ENCODE data around the gene SSRP1. TPM values are rescaled to one million over a fixed set of nuclear protein-coding genes. Genes with fewer than 3 reads are reported as not detected.

The SSRP1 gene
- total and polyA plus RNA-seq, 3 experiments from 2014 or later, result 44.5 to 314 (median 308) TPM

DNA sequence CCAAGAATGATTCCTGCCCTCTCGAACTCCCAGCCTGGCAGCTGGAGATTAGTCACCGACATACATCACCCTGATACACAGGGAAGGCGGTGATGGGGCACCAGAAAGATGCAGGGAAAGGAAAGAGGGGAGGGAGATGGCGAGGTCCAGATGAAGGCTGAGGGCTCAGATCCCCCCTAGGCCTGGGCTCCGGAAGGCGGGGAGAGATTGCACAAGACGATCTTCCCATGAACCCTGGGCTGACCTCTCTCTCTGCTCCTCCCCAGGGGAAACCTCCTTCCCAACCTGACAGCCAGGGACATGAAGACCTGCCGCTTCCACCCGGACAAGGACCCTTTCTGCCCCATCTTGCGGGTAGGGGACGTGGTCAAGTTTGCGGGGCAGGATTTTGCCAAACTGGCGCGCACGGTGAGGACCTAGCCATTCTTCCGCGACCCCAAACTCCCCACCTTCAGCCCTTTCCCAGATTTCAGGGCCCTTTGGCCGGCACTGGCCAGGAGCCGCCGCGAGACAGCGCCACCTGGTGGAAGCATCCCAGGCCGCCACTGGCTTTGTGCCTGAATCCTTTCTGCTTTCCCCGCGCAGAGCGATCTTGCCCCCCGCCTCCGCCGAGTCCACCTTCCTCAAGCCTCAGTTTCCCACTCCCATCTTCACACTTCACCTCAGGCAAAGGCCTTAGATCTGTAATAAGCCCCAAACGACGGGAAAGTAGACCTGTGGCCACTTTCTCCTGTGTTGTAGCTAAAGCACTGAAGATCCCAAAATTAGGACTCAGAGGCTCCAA, 14.0 kb upstream of the SSRP1 start:
- no peaks in the 10 kb centered on the region for H3K4me1 ChIP-seq (ENCODE audit: insufficient read depth, low read length)
- H3K4me1 Mint-ChIP-seq, result peaks cover 0 to 5% (median 3%) of the 10 kb centered on the region in 3 donors
- H3K9me3 Mint-ChIP-seq, result peaks cover 0 to 4% (median 0%) of the 10 kb centered on the region in 5 donors
- peaks cover 4 to 6% of the 10 kb centered on the region in 2 donors for H3K27me3 Mint-ChIP-seq
- H3K36me3 Mint-ChIP-seq, result peaks cover 0 to 2% (median 0%) of the 10 kb centered on the region in 3 donors
- H3K27ac Mint-ChIP-seq, result no peak overlapping the region
- no peaks in the 10 kb centered on the region for H3K9me3 ChIP-seq (ENCODE audit: low read length)
- no peak overlapping the region for H3K4me3 Mint-ChIP-seq
- no peak overlapping the region for H3K27ac ChIP-seq (ENCODE audit: low read depth, low read length)
- H3K27me3 ChIP-seq (ENCODE audit: insufficient read depth, low read length, poor library complexity, severe bottlenecking), result no peaks in the 10 kb centered on the region
- ChIA-PET CTCF (interaction anchor here (0.7 to 2.3 kb wide), 10 partner anchors 11 to 546 kb away, joined by 3 to 14 read pairs (median 4); no protein-coding TSS in a partner anchor), POLR2A (no interaction called here)
- no peaks in the 10 kb centered on the region for H3K36me3 ChIP-seq (ENCODE audit: insufficient read depth, low read length)
- DNase-seq, result peak; percentile 33 to 69 (median 54)
- H3K4me3 ChIP-seq (ENCODE audit: low read length), result no peak overlapping the region

DNA sequence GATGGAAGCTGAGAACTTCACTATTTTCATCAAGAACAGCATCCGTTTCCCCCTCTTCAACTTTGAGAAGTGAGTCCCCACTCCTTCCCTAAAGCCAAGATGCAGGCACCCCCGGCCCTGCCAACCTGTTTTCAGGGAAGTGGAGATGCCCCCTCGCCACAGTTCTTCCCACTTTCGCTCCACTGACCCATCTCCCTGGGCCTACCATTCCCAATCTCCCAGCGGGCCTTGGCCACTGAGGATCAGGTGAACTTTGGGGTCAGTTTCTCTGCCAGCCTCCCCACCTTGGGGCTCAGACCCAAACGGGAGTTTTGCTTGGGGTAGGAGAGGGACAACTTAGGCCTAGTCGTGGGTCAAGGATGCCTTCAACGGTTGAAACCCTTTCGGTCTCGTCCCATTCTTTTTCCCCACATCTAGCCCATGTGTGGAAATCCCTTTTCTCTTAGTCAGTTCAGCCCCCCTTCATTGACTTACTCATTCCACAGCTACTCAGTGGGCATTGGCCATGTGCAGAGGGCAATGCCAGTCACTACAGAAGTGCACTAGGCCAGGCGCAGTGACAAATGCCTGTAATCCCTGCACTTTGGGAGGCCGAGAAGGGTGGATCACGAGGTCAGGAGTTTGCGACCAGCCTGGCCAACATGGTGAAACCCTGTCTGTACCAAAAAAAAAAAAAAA, 13.1 kb upstream of the SSRP1 start:
- ChIA-PET CTCF (interaction anchor here (0.8 to 2.3 kb wide), 9 partner anchors 8 to 144 kb away, joined by 3 to 14 read pairs (median 5); no protein-coding TSS in a partner anchor), POLR2A (no interaction called here)
- H3K36me3 Mint-ChIP-seq, result peaks cover 0 to 2% (median 0%) of the 10 kb centered on the region in 3 donors
- Histone ChIP-seq H3K27ac (ENCODE audit: low read depth, low read length) (no peak overlapping the region), H3K36me3 (ENCODE audit: insufficient read depth, low read length) (no peaks in the 10 kb centered on the region), H3K27me3 (ENCODE audit: insufficient read depth, low read length, poor library complexity, severe bottlenecking) (no peaks in the 10 kb centered on the region), H3K9me3 (ENCODE audit: low read length) (no peaks in the 10 kb centered on the region), H3K4me3 (ENCODE audit: low read length) (no peak overlapping the region), H3K4me1 (ENCODE audit: insufficient read depth, low read length) (no peaks in the 10 kb centered on the region)
- no peak overlapping the region for H3K4me3 Mint-ChIP-seq
- H3K27me3 Mint-ChIP-seq, result peaks cover 0 to 6% of the 10 kb centered on the region in 2 donors
- no peak overlapping the region for H3K27ac Mint-ChIP-seq
- peaks cover 0 to 5% (median 3%) of the 10 kb centered on the region in 3 donors for H3K4me1 Mint-ChIP-seq
- no peak for DNase-seq
- H3K9me3 Mint-ChIP-seq, result peaks cover 0 to 4% (median 0%) of the 10 kb centered on the region in 5 donors

DNA sequence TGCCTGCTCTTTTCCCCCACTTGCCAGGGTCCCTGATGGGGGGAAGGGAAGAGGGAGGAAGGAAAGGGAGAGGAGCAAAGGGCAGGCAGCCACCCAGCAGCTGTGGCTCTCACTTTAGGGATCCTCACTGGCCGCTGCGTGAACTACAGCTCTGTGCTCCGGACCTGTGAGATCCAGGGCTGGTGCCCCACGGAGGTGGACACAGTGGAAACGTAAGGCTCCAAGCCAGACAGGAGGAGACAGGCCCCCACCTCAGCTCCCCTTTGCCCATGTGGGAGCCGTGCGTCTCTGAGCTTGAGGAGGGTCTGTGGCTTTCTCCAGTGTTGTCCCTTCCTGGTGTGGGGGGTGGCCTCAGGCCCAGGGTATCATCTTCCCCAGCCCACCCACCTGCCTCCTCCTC, 12.4 kb upstream of the SSRP1 start:
- no peak for DNase-seq
- no peak overlapping the region for H3K4me3 Mint-ChIP-seq
- H3K4me1 Mint-ChIP-seq, result peaks cover 0 to 5% (median 3%) of the 10 kb centered on the region in 3 donors
- no peak overlapping the region for H3K27ac Mint-ChIP-seq
- Histone ChIP-seq H3K9me3 (ENCODE audit: low read length) (no peaks in the 10 kb centered on the region), H3K36me3 (ENCODE audit: insufficient read depth, low read length) (no peaks in the 10 kb centered on the region), H3K27me3 (ENCODE audit: insufficient read depth, low read length, poor library complexity, severe bottlenecking) (no peaks in the 10 kb centered on the region), H3K27ac (ENCODE audit: low read depth, low read length) (no peak overlapping the region), H3K4me1 (ENCODE audit: insufficient read depth, low read length) (no peaks in the 10 kb centered on the region), H3K4me3 (ENCODE audit: low read length) (no peak overlapping the region)
- peaks cover 0 to 4% (median 0%) of the 10 kb centered on the region in 5 donors for H3K9me3 Mint-ChIP-seq
- peaks cover 0 to 2% (median 0%) of the 10 kb centered on the region in 3 donors for H3K36me3 Mint-ChIP-seq
- CTCF ChIA-PET, result interaction anchor here (0.8 to 2.1 kb wide), 8 partner anchors 9 to 145 kb away, joined by 3 to 7 read pairs (median 4); no protein-coding TSS in a partner anchor
- POLR2A ChIA-PET, result no interaction called here
- H3K27me3 Mint-ChIP-seq, result peaks cover 0 to 6% of the 10 kb centered on the region in 2 donors

DNA sequence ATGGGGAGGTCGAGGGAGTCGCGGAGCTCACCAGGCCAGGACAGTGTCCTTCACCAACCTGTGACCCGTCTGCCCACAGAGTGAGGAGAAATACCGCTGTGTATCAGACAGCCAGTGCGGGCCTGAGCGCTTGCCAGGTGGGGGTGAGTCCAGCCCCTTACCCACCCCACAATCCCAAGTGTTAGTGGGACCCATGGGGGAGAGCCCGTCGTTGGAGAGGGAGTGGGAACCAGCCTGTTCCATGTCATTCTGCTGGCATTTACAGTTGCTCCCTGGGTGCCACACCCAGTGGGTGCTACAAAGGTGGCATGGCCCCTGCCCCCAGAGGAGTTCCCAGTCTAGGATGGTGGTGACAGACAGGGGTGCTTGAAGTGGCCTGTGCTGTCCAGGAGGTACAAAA, 11.6 kb upstream of the SSRP1 start:
- H3K36me3 Mint-ChIP-seq, result peaks cover 0 to 2% (median 0%) of the 10 kb centered on the region in 3 donors
- POLR2A ChIA-PET, result no interaction called here
- H3K4me3 Mint-ChIP-seq, result no peak overlapping the region
- Histone ChIP-seq H3K36me3 (ENCODE audit: insufficient read depth, low read length) (no peaks in the 10 kb centered on the region), H3K27me3 (ENCODE audit: insufficient read depth, low read length, poor library complexity, severe bottlenecking) (no peaks in the 10 kb centered on the region), H3K4me1 (ENCODE audit: insufficient read depth, low read length) (no peaks in the 10 kb centered on the region), H3K9me3 (ENCODE audit: low read length) (no peaks in the 10 kb centered on the region), H3K27ac (ENCODE audit: low read depth, low read length) (no peak overlapping the region), H3K4me3 (ENCODE audit: low read length) (no peak overlapping the region)
- peaks cover 0 to 6% of the 10 kb centered on the region in 2 donors for H3K27me3 Mint-ChIP-seq
- CTCF ChIA-PET, result interaction anchor here (1.1 to 2.8 kb wide), 9 partner anchors 10 to 293 kb away, joined by 3 to 21 read pairs (median 5); no protein-coding TSS in a partner anchor
- H3K27ac Mint-ChIP-seq, result no peak overlapping the region
- H3K4me1 Mint-ChIP-seq, result peaks cover 0 to 5% (median 3%) of the 10 kb centered on the region in 3 donors
- H3K9me3 Mint-ChIP-seq, result peaks cover 0 to 4% (median 0%) of the 10 kb centered on the region in 5 donors
- no peak for DNase-seq

DNA sequence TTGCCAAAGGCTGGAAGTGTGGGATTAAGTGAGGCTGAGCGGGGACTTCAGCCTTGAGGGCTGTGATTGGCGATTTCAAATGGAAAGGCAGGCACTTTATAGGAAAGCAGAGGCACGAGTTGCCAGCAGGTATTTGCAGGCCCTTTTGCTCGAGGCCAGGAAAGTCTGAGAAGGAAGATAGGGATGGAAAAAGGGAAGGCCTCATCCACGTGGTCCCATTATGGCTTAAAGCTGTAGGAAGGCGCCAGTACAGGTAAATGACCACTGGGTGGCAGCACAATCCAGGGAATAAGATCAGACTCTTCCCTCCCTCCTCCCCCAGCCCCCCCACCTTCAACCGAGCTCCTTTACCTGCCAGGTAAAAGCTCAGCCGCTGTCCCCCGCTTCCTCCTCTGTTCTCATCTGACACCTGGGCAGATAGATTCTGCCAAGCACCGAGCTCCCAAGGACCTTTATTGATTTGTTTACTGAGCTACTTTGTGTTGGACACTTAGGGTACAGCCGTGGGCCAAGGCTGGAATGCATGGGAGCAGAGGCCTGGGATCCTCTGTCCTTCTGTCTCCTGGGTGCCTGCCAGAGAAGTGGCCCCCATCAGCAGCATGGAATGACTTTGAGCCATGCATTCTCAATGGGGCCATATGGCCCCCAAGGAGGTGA, 10.0 kb upstream of the SSRP1 start:
- Mint-ChIP-seq H3K4me1 (peaks cover 0 to 5% (median 3%) of the 10 kb centered on the region in 3 donors), H3K27ac (no peak overlapping the region), H3K27me3 (peaks cover 0 to 4% of the 10 kb centered on the region in 2 donors), H3K4me3 (no peak overlapping the region), H3K36me3 (no peaks in the 10 kb centered on the region), H3K9me3 (no peaks in the 10 kb centered on the region)
- no peaks in the 10 kb centered on the region for H3K9me3 ChIP-seq (ENCODE audit: low read length)
- ChIA-PET CTCF (interaction anchor here (0.6 to 2.8 kb wide), 17 partner anchors 10 to 457 kb away, joined by 3 to 21 read pairs (median 3); partner anchors contain the start of gene SSRP1), POLR2A (no interaction called here)
- H3K36me3 ChIP-seq (ENCODE audit: insufficient read depth, low read length), result no peaks in the 10 kb centered on the region
- H3K27me3 ChIP-seq (ENCODE audit: insufficient read depth, low read length, poor library complexity, severe bottlenecking), result no peaks in the 10 kb centered on the region
- no peak overlapping the region for H3K4me3 ChIP-seq (ENCODE audit: low read length)
- no peak overlapping the region for H3K27ac ChIP-seq (ENCODE audit: low read depth, low read length)
- peak; percentile 50 to 76 (median 62) for DNase-seq
- H3K4me1 ChIP-seq (ENCODE audit: insufficient read depth, low read length), result no peaks in the 10 kb centered on the region

DNA sequence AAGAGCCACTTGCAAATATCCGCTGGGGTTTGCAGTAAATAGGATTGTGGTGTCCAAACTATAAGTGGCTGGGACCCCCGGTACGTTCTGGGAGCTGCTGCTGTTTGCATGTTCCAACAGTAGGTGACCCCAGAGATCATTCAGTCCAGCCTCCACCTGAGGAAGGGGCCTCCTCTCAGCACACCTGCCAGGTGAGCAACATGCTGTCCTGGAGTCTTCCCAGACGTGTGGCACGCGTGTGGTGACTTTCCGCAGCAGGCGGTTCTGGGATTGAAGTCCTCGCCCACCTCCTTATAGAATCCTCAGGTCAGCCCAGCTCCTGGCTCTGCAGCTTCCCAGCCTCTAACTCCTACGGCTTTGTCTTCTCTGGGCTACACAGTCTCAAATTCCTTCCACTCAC, 9.1 kb upstream of the SSRP1 start:
- no peaks in the 10 kb centered on the region for H3K4me1 ChIP-seq (ENCODE audit: insufficient read depth, low read length)
- H3K9me3 ChIP-seq (ENCODE audit: low read length), result no peaks in the 10 kb centered on the region
- no peak overlapping the region for H3K27ac ChIP-seq (ENCODE audit: low read depth, low read length)
- no peaks in the 10 kb centered on the region for H3K36me3 ChIP-seq (ENCODE audit: insufficient read depth, low read length)
- DNase-seq, result no peak
- H3K9me3 Mint-ChIP-seq, result no peaks in the 10 kb centered on the region
- no peak overlapping the region for H3K27ac Mint-ChIP-seq
- no peak overlapping the region for H3K4me3 Mint-ChIP-seq
- H3K27me3 ChIP-seq (ENCODE audit: insufficient read depth, low read length, poor library complexity, severe bottlenecking), result no peaks in the 10 kb centered on the region
- no peaks in the 10 kb centered on the region for H3K36me3 Mint-ChIP-seq
- H3K4me3 ChIP-seq (ENCODE audit: low read length), result no peak overlapping the region
- ChIA-PET CTCF (interaction anchor here (1.6 to 2.8 kb wide), 4 partner anchors 9 to 182 kb away, joined by 6 to 15 read pairs (median 10); partner anchors contain the start of gene SSRP1), POLR2A (no interaction called here)
- peaks cover 0 to 2% (median under 1%) of the 10 kb centered on the region in 3 donors for H3K4me1 Mint-ChIP-seq
- peaks cover 0 to 2% of the 10 kb centered on the region in 2 donors for H3K27me3 Mint-ChIP-seq

DNA sequence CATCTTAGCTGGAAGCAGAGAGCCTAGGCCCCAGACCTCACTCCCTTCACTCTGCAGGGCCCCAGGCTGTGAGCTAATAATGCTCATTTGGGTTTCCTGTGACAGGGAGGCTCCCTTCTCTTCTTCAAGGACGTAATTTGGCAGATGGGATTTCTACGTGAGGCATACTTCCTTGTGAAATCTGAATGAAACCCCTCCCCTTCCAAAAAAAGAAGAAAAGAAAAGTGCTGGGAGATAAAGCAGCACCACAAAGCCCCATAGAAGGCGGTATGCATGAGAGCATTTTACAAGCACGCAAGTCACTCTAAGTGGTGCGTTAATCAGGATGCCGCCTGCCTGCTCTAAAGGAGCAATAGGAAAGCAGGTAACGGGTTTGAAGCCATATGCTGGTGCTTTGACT, 8.1 kb upstream of the SSRP1 start:
- no peak for DNase-seq
- no peaks in the 10 kb centered on the region for H3K36me3 ChIP-seq (ENCODE audit: insufficient read depth, low read length)
- H3K4me3 ChIP-seq (ENCODE audit: low read length), result no peak overlapping the region
- no peaks in the 10 kb centered on the region for H3K9me3 ChIP-seq (ENCODE audit: low read length)
- no peaks in the 10 kb centered on the region for H3K36me3 Mint-ChIP-seq
- ChIA-PET POLR2A (no interaction called here), CTCF (interaction anchor here (0.9 to 2.9 kb wide), 5 partner anchors 18 to 300 kb away, joined by 3 to 12 read pairs (median 4); no protein-coding TSS in a partner anchor)
- H3K4me3 Mint-ChIP-seq, result no peak overlapping the region
- H3K27ac ChIP-seq (ENCODE audit: low read depth, low read length), result no peak overlapping the region
- no peaks in the 10 kb centered on the region for H3K27me3 ChIP-seq (ENCODE audit: insufficient read depth, low read length, poor library complexity, severe bottlenecking)
- H3K9me3 Mint-ChIP-seq, result no peaks in the 10 kb centered on the region
- no peaks in the 10 kb centered on the region for H3K4me1 ChIP-seq (ENCODE audit: insufficient read depth, low read length)
- no peaks in the 10 kb centered on the region for H3K4me1 Mint-ChIP-seq
- H3K27me3 Mint-ChIP-seq, result peaks cover 0 to 1% of the 10 kb centered on the region in 2 donors
- H3K27ac Mint-ChIP-seq, result no peak overlapping the region
